GM19023 (cell line): ENCODE results near the gene CNTNAP2.

Experiments
- ATAC-seq: cut with Tn5 transposase; IDR thresholded peaks from one replicate; pipeline ENCODE4 v1.9.1; 2021; ENCODE audit warnings: mild to moderate bottlenecking, moderate library complexity; ENCODE audit not compliant: unreplicated experiment

CNTNAP2 gene

DNA sequence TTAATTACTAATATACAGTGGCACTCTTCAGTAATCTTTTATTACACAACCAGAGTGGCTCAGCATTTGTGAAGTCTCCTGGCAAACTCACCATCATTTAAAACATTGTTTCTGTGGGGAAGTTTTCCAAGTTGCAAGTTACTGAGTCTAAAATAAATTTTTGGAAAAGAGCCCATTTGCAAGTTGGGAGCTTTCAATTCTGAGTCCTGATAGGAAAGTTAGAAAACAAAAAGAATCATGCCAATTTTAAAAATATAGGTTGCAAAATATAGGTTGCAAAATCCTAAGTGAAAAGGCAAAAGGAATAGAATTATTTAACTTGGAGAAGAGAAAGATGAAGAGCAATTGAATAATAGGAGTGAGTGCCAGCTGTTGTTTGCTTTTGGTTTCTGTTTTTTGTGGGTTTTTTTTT lies 2095.1 kb downstream of the CNTNAP2 start:
- ATAC-seq = no peak

DNA sequence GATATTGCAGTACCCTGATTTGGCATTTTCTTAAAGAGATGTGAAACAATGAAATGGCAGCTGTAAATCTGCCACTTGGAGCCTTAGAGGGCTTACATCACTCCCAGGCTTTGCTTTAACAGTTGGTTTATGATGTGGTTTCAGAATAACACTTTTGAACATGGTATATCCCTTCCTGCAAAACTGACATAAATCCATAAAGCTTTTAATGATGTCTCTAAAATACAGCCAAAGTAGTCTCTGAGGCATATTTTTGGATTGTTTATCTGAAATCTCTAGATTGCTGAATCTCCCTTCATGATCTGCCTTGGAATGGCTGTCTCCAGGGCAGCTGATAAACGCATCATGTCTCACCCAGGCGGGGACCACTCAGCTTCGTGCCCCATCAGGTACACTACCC lies 2096.1 kb downstream of the CNTNAP2 start:
- ATAC-seq = no peak

DNA sequence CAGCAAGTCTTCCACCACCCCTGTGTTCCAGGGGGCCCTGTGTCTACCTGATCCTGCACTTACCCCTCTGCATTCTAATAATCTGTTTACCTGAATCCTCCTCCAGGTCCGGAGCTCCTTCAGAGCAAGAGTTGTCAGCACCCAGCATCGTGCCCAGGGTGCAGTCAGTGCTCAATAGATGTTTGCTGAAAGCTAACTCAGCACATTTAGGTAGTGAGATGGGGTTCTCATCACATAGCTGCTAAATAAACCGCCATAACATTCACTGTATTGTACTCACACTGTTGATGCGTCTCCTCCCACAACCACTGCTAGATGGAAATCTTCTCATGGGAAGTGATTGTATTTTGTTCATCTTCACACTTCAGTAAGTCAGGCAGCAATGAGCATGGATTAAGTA lies 2097.5 kb downstream of the CNTNAP2 start:
- ATAC-seq = no peak

DNA sequence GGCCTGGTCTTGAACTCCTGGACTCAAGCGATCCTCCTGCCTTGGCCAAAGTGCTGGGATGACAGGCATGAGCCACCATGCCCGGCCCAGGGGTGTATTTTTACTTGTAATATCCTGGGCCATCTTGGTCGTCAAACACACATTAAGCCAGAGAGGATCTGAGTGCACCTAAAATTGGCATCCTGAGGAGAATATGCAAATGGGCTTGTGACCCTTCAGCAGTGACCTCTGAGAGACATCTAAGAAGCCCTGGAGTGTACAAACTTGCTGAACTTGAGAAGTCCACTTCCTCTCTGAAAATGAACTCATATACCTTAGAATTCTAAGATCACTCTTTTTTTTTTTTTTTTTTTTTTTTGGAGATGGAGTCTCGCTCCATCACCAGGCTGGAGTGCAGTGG lies 2102.0 kb downstream of the CNTNAP2 start:
- no peak for ATAC-seq

DNA sequence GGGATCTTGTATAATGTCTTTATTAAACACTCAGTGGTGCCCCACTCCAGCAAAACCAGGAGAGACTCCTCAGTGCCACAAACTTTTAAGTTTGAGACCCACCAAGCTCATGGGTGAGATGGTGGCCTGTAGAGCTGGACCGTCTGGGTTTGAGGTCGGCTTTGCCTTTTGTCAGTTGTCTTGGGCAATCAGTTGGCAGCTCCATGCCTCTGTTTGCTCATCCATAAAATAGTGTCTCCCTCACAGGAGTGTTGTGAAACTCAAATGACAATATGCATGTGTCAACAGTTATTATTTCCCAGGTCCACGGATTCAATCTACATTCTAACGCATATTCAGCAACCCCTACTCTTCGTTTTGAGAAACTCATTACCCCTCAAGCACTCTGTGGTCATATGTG lies 2106.1 kb downstream of the CNTNAP2 start:
- ATAC-seq = no peak

DNA sequence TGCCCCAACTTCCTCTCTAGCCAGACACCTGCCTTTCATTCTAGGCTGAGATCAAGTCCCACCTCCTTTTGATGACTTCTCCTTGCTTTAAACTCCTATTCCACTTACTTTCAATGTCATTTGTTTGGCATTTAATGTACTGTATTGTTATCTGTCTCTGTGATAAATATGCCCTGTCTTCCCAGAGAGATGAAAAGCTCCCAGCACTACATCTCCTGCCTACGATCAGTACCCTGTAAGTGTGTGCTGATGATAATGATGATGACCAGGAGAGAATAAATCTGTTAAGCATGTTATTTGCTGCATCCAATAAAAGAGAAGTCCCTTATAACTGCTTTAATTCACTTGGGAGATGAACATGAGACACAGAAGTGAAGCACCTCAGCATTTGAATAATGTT lies 2106.6 kb downstream of the CNTNAP2 start:
- ATAC-seq = no peak

DNA sequence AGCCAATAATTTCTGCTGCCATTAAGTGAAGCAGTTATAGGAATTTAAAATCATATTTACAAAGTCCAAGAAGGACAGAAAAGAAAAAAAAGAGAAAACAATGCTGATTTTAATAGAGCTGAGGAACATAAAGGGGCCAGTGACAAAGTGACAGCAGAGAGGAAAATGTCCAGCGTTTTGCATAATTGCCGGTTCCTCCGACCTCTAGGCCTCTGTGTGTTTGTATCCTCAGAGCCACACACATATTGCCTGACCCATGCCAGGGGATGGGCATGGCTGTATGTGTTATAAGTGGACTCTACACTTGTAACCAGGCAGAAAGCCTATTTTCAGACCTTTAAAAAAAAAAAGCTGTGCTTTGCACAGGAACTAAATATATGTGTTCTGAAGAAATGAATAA lies 2107.1 kb downstream of the CNTNAP2 start:
- no peak for ATAC-seq

DNA sequence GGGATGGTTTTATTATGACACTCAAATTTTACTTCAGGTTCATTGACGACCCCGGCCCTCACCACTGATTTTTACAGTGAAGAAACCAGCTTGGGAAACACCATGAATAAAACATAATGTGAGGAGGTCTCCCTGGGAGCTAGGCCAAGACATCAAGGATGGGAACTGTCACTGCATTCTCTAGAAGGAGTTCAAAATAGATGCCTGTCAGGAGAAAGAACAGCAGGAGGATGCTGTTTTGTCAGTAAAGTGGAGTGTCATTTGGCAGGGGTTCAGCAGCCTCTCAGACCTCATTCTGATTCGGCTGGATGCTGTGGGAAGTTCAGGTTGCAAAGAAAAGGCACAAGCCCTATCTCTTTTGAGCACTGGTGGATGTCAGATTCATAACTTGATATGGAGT lies 2113.7 kb downstream of the CNTNAP2 start:
- no peak for ATAC-seq

DNA sequence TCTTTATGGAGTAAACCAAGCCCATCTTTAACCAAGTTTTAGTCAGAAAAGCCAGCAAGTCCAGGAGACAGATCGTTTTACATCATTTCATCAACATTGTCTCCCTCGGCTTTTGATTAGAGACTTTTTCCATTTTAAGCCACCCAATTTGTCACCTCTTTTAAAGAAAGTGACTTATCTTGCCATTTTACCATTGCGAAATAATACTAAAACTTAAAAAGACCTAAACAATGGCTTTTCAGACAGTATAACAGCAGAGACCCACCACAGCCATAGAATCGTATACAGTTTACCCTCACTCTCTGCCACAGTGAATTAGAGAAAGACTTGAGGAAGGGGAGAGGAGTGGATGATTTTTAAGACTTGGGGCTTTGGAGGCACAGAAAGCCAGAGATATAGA lies 2114.3 kb downstream of the CNTNAP2 start:
- no peak for ATAC-seq

DNA sequence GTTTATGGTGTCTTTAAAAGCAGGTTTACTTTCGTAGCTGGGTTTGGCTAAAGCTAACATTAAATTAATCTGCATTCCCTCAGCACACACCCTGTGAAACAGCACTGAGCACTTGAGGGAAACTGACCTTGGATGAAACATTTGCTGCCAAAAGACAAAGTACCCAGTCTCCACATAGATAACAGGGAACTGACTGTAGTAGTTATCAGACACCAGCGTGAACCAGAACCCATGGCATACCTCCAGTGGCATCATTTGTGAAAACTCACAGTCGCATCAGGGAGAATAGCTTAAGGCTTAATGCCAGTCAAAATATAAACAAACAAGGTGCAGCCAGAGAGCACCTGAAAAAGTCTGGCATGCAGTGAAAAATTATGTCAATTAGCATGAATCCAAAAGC lies 2116.2 kb downstream of the CNTNAP2 start:
- no peak for ATAC-seq

DNA sequence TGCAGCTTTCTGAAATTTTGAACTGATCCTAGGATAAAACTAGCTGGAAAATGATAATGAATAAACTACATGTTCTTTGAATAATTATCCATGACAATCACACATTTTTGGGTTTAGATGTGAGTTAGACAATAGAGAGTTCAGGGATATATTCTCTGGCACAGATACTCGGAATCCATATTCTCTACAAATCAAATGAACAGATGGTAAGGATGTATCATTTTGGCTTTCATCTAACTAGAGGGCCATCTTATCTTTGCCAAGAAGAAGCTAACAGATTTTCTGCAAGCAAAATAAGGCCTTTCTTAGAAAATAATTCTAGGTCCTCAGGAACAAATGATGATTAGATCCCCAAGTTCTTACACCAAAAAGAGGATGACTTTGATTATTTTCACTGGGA lies 2118.1 kb downstream of the CNTNAP2 start:
- no peak for ATAC-seq

DNA sequence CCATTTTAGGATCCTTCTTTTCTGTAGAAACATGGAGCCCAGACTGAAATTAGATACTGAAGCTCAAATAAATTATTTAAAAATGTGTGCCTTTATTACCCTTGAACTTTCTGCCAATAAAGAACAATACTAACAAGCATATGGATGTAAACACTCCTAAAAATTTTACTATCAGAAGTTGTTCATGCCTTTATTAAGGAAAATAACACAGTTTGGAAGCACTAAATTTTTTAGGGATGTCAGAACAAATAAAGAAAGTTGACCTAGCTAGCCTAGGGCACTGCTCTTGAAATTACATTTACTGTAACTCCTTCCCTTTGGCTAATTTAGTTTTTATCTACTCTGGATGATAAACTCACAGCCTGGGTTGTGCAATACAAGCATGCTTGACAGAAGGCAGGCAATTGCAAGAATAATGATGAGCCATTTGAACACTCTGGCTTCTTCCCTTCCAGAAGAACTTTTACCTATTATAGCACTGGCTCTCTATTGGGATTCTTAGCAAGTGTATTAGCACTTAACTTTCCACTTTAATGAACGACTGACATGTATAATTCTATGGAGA lies 2122.2 kb downstream of the CNTNAP2 start:
- no peak for ATAC-seq

DNA sequence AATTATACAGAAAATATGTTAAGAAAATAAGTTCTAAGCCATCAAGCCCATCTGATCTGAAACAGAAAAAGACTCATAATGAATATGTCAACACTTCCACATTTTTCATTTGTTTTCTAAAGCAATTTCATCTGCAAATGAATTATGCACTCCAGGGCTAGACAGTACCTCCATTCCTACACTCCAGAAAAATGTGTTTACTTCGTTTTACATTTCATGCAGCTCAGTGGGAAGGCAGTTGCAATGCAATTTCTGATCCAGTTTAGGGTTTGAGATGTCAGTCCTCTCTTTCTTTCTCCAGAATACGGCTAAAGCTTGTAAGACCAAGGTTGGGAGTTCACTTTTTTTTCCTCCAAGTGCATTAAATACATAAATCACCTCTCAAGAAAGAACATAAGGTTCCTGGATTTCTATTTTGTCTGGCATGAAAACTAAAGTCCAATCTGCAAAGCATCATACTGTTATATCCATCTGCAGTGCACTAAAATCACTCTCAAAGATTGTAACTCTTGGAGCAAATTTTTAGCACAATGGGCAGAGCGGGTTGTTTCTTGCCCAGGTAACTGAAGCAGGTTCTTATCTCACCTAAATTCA lies 2125.2 kb downstream of the CNTNAP2 start:
- peak; percentile 31 for ATAC-seq

DNA sequence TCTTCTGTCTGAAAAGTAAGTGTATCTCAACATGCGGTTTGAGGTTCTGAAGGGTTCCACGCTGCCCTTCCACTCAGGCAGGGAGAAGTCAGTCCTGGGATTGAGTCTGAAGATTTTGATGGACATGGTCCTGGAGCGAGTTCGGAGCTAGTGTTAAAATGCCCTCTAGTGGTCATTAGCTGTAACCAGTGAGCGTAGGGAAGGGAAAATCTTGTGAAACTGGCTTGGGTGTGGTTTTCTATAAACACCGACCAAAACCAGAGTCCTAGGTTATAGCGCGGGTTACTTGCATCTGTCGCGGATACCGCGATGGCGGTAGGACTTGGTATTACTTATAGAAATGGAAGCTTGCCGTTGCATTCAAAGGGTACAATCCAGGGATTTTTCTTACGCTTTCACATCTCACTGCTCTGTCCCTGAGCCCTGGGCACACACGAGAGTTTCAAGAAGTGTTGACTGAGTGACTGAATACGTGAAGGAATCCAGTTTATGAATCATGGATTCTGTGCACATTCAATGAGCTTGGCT lies 2125.8 kb downstream of the CNTNAP2 start:
- peak; percentile 89 for ATAC-seq

DNA sequence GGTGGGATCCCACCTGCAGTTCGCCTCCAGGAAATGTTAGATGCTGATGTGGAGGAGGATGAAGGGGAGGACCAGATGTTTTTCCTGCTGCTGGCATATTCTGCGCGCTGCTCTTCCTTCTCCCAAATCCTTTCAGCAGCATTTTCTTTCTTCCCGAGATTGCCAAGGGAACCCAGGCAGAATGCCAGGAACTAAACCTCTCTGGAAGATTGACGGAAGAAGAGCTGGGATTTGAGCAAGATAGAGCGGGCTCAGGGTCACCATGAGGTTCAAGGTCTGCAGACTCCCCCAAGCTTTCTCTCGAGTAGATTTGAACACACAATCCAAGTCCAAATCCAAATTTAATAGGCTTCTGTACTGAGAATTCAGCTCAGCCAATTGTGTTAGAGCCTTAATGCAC lies 2128.8 kb downstream of the CNTNAP2 start:
- no peak for ATAC-seq

DNA sequence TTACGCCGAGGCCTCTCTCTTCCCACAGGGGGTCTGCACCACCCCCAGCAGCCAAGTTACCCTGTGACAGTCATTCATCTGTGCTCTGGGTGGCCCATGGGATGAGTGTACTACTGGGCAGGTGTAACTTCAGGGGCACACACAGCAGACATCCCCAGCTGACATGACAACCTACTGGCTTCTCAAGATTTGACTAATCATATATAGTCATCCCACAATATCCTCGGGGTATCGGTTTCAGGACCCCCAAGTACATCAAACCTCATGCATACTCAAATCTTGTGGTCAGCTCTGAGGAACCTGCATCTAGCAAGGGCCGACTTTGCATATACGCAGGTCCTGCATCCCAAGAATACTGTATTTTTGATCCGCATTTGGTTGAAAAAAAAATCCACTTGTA lies 2137.0 kb downstream of the CNTNAP2 start:
- peak; percentile 83 for ATAC-seq

DNA sequence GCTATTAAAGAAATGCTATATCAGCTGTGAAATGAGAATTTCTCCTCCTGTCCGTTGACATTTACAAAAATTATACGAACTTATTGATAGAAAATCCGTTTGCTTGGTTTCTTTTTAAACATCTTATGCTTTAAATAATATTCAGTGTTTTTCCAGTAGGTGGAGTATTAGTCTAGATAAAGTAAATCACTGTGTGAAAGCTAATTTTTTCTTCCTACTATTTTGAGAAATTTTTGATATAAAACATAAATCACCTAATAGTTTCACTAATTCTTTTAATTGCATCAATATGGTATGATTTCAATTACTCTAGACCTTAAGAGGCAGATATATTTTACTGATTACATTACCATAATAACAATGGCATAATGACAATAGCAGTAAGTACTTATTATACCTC lies 2138.7 kb downstream of the CNTNAP2 start:
- no peak for ATAC-seq

DNA sequence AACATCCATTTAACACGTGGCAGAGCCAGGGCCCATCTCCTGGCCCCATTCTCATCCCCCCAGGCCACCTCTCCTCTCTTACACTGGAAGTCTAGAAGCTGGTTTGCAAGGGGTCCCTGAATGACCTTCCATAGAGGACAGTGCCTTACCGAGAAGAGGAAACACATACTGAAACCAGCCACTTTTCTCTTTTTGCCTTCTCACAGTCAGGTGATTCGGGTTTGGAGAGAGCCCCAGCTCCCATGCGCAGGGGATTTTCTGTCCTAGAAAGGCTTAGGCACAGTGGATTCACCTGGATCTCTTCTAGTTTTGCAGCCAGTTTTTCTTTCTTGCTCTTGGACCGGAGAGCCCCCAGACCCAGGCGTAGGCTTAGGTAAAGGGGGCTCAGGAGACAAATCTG lies 2139.8 kb downstream of the CNTNAP2 start:
- ATAC-seq = no peak

DNA sequence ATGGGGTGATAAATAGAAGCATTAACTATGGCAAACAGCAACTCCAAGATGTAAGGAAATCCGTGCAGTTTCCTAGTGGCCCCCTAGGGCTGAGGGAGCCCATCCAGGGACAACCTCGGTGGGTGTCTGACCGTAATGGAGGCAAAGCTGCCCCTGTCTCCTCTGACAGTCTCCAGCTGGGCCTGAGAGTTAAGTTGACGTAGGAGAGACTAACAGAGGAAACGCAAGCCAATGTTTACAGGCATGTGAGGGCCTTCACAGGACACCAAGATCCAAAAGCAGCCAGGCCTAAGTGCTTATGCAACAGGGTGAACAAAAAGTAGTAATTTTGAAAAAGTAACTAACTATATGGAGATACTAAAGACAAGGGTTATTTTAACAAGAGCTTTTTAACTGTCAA lies 2144.0 kb downstream of the CNTNAP2 start:
- ATAC-seq = no peak

DNA sequence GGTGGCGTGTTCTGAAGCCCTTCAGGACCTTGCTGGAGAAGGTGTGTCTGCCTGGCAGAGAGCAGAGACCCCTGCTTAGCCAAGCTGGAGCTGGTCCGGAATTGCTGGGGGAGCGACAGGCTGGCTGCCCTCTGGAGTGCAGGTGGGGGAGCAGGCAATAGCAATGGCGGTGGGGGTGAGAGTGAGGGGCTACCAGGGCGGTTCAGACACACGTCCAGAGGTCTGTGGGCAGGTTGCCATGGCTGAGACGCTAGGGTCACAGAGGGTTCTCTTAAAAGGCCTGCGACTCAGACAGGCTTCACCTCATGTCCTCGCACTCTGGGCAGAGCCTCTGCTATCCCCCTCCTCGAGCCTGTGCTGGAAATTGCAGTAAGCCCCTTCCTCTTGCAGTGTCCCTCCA lies 2144.9 kb downstream of the CNTNAP2 start:
- no peak for ATAC-seq

DNA sequence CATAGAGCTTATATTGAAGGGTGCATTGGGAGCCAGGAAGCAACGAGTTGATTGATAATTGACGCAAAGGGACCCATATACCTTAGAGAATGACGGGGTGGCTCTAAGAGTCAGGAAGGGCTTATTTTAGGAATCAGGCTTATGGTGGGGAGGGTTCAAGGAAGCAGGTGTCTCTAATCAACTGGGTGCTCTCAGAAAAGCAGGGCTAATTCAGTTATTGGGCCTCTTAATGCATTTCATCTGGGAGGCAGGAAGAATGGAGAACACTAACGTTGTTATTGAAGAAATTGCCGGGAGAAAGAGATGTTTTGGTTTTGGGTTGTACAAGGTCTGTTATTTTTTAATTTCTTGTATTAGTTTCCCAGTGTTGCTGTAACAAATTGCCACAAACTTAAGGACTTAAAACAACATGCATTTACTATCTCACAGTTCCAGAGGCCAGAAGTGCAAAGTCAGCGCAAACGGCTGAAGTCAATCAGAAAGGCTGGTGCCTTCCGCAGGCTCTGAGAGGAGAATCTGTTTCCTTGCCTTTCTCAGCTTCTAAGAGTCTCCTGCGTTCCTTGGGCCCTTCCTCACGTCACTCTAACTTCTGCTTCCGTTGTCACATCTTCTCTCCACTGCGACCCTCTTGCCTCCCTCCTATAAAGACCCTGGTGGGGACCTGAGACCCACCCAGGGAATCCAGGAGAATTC lies 2145.5 kb downstream of the CNTNAP2 start:
- no peak for ATAC-seq

DNA sequence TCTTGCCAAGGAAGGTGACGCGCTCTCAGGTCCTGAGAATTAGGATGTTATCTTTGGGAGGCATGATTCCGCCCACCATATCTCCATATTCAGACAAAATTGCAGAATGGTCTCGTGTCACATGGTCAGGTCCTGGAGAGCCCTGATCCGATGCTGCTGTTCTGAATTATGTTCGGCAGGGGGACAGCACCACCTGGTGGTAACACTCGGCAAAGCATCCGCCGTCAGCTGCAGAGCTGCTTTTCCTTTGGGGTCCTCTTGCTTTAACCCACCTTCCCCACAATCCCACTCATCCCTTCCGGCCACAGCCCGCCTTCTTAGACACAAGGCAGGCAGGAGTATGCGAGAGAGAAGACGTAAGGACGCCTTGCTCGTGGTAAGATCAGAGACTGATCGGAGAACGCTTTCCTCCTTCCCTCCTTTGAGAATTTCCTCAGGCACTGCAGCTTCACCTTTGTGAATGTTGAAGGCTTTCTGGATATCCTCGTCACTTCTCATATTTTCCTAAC lies 2146.2 kb downstream of the CNTNAP2 start:
- peak; percentile 73 for ATAC-seq
